HepG2 (cell line): ENCODE results near the gene FAM229B. TPM values are rescaled to one million over a fixed set of nuclear protein-coding genes. Genes with fewer than 3 reads are reported as not detected.

Source experiments
- CENPX ChIP-seq: sonication (generic); formaldehyde crosslinking; IDR thresholded peaks from 2 replicates; pipeline ENCODE4 v1.9.0; 2021; ENCODE audit warnings: mild to moderate bottlenecking, missing genetic modification reagents, moderate library complexity
- ISX ChIP-seq: sonication (generic); formaldehyde crosslinking; conservative IDR thresholded peaks from 2 replicates; pipeline ENCODE4 v1.5.0; 2020; ENCODE audit warnings: missing genetic modification reagents
- MXD4 ChIP-seq: IDR thresholded peaks from 2 replicates; pipeline ENCODE4 v1.6.1; 2016; ENCODE audit warnings: mild to moderate bottlenecking, missing biosample characterization, missing genetic modification reagents
- PHF20 ChIP-seq: sonication (generic); formaldehyde crosslinking; IDR thresholded peaks from 2 replicates; pipeline ENCODE4 v1.5.0; 2020; ENCODE audit warnings: mild to moderate bottlenecking, missing genetic modification reagents
- RBM22 ChIP-seq: fragments of 200-400 bp; formaldehyde crosslinking; optimal IDR thresholded peaks from 2 replicates; pipeline ENCODE3; 2017; ENCODE audit warnings: mild to moderate bottlenecking, low read length, moderate library complexity
- RFXANK ChIP-seq: IDR thresholded peaks from 2 replicates; pipeline ENCODE4 v1.6.1; 2016
- RORA ChIP-seq: sonication (generic); formaldehyde crosslinking; IDR thresholded peaks from 2 replicates; pipeline ENCODE4 v1.5.0; 2020; ENCODE audit warnings: mild to moderate bottlenecking, missing genetic modification reagents, moderate library complexity
- SIN3B ChIP-seq: fragments of 150-350 bp; IDR thresholded peaks from 2 replicates; pipeline ENCODE4 v1.6.1; 2014; ENCODE audit warnings: low read length
- SRSF1 ChIP-seq: fragments of 200-400 bp; formaldehyde crosslinking; optimal IDR thresholded peaks from 2 replicates; pipeline ENCODE3; 2017; ENCODE audit warnings: mild to moderate bottlenecking, low read depth, low read length, moderate library complexity
- TEAD3 ChIP-seq: optimal IDR thresholded peaks from 2 replicates; pipeline ENCODE3; 2016; ENCODE audit warnings: borderline replicate concordance
- ZNF232 ChIP-seq: sonication (generic); formaldehyde crosslinking; IDR thresholded peaks from 2 replicates; pipeline ENCODE4 v1.4.0; 2020; ENCODE audit warnings: missing genetic modification reagents, borderline replicate concordance
- ZNF407 ChIP-seq: sonication (generic); formaldehyde crosslinking; IDR thresholded peaks from one replicate; pipeline ENCODE4 v1.5.1; 2020; ENCODE audit warnings: mild to moderate bottlenecking, missing genetic modification reagents; ENCODE audit errors: not compliant biosample characterization
- ZNF570 ChIP-seq: sonication (generic); formaldehyde crosslinking; IDR thresholded peaks from 2 replicates; pipeline ENCODE4 v1.4.0; 2020; ENCODE audit warnings: mild to moderate bottlenecking, missing genetic modification reagents, borderline replicate concordance
- polyA plus RNA-seq, 8 experiments: library from polyadenylated mRNA; depleted of rRNA in 3 of 8; stranded (reverse) in 7 of 8; unstranded in 1 of 8; fragments of >200 nt; fragmentation: Illumina TruSeq in 4 of 8; extraction: Trizol in 4 of 8; gene quantifications; 2 replicates each; pipeline versions ENCODE4 v1.2.1 to v1.2.3, GENCODE V29; 2011 to 2016; ENCODE audit warnings: low read depth in 4 of 8, missing spikeins in 1 of 8, mixed read lengths in 1 of 8; ENCODE audit not compliant: insufficient read depth in 1 of 8
- total RNA-seq, 5 experiments: library from RNA; depleted of rRNA; stranded (reverse); fragments of >200 nt; fragmentation: Illumina TruSeq; extraction: Trizol; gene quantifications; 2 replicates each; pipeline ENCODE4 v1.2.3, GENCODE V29; 2016; ENCODE audit warnings: low read depth in 1 of 5
- TF ChIP-seq, protein P1 (sequence below): sonication (generic); formaldehyde crosslinking; IDR thresholded peaks from 2 replicates; pipeline ENCODE4 v1.4.0; 2020; ENCODE audit warnings: missing genetic modification reagents, mild to moderate bottlenecking, borderline replicate concordance
- TF ChIP-seq, protein P2 (sequence below): sonication (generic); formaldehyde crosslinking; conservative IDR thresholded peaks from 2 replicates; pipeline ENCODE4 v1.4.0; 2020; ENCODE audit warnings: mild to moderate bottlenecking, missing genetic modification reagents, moderate library complexity
- TF ChIP-seq, protein P3 (sequence below): sonication (generic); formaldehyde crosslinking; IDR thresholded peaks from 2 replicates; pipeline ENCODE4 v1.5.1; 2020; ENCODE audit warnings: mild to moderate bottlenecking, moderate library complexity, missing genetic modification reagents

The FAM229B gene
- total and polyA plus RNA-seq, 2 of the 13 experiments (the other 11 are each of a cell fraction or from before 2014, with no cell fraction given) = 11.3 to 19.5 TPM

DNA sequence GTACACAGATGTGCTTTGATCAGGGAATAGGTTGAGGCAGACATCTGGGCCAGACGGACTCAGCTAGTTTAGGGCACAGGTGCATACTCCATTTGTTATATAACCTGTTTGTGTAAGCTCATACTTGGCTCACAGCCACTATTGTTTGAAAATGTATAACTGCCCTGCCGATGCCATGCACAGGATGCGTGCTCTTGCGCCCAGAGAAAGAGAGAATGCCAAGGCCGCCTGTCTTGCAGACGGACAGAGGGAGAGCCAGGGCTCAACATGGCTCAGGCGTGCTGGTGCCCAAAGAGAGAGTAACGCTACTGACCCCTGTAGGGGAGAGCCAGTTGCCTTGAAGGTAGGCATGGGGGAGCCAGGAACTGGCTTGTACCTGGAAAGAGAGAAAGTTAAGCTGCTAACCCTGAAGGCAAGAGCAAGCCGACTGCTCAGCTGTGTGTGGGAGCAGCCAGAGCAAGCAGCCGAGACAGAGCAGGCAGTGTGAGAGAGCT is 57.7 kb downstream of the FAM229B start (continued):
- TF ChIP-seq ISX (CRISPR knock-in tag) (no peak), PHF20 (no peak), ZNF407 (peak; percentile 37), MXD4 (CRISPR knock-in tag) (no peak), RFXANK (CRISPR knock-in tag) (no peak), SIN3B (no peak), CENPX (no peak), RORA (CRISPR knock-in tag) (no peak), ZNF570 (no peak), ZNF232 (no peak), SRSF1 (no peak), RBM22 (no peak), TEAD3 (CRISPR knock-in tag) (peak; percentile 56)
- TF ChIP-seq, protein P1, sequence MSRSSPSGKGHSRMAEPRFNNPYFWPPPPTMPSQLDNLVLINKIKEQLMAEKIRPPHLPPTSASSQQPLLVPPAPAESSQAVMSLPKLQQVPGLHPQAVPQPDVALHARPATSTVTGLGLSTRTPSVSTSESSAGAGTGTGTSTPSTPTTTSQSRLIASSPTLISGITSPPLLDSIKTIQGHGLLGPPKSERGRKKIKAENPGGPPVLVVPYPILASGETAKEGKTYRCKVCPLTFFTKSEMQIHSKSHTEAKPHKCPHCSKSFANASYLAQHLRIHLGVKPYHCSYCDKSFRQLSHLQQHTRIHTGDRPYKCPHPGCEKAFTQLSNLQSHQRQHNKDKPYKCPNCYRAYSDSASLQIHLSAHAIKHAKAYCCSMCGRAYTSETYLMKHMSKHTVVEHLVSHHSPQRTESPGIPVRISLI = no peak
- TF ChIP-seq, protein P2, sequence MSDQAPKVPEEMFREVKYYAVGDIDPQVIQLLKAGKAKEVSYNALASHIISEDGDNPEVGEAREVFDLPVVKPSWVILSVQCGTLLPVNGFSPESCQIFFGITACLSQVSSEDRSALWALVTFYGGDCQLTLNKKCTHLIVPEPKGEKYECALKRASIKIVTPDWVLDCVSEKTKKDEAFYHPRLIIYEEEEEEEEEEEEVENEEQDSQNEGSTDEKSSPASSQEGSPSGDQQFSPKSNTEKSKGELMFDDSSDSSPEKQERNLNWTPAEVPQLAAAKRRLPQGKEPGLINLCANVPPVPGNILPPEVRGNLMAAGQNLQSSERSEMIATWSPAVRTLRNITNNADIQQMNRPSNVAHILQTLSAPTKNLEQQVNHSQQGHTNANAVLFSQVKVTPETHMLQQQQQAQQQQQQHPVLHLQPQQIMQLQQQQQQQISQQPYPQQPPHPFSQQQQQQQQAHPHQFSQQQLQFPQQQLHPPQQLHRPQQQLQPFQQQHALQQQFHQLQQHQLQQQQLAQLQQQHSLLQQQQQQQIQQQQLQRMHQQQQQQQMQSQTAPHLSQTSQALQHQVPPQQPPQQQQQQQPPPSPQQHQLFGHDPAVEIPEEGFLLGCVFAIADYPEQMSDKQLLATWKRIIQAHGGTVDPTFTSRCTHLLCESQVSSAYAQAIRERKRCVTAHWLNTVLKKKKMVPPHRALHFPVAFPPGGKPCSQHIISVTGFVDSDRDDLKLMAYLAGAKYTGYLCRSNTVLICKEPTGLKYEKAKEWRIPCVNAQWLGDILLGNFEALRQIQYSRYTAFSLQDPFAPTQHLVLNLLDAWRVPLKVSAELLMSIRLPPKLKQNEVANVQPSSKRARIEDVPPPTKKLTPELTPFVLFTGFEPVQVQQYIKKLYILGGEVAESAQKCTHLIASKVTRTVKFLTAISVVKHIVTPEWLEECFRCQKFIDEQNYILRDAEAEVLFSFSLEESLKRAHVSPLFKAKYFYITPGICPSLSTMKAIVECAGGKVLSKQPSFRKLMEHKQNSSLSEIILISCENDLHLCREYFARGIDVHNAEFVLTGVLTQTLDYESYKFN (CRISPR knock-in tag) = no peak
- TF ChIP-seq, protein P3, sequence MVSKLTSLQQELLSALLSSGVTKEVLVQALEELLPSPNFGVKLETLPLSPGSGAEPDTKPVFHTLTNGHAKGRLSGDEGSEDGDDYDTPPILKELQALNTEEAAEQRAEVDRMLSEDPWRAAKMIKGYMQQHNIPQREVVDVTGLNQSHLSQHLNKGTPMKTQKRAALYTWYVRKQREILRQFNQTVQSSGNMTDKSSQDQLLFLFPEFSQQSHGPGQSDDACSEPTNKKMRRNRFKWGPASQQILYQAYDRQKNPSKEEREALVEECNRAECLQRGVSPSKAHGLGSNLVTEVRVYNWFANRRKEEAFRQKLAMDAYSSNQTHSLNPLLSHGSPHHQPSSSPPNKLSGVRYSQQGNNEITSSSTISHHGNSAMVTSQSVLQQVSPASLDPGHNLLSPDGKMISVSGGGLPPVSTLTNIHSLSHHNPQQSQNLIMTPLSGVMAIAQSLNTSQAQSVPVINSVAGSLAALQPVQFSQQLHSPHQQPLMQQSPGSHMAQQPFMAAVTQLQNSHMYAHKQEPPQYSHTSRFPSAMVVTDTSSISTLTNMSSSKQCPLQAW (CRISPR knock-in tag) = 0 out of 2 replicates have a peak, but pooled peaks have one; percentile 45
